GM12801 (cell line): ENCODE measurements around the gene OTUD3.

ENCODE experiments used
- CTCF ChIP-seq: IDR thresholded peaks from one replicate; pipeline ENCODE4 v1.5.1; 2011; ENCODE audit warnings: control low read depth; ENCODE audit not compliant: insufficient read length; ENCODE audit errors: extremely low read depth

Gene OTUD3

GRCh38 chr1:19903621-19904020 is 21.4 kb downstream of the OTUD3 start:
- no peak for TF ChIP-seq CTCF

- TF ChIP-seq CTCF: no peak
Measured at GRCh38 chr1:19907456-19907855, 25.3 kb downstream of the OTUD3 start.

- TF ChIP-seq CTCF: no peak
Measured at GRCh38 chr1:19909392-19909791, 27.2 kb downstream of the OTUD3 start.

- TF ChIP-seq CTCF: no peak
Measured at GRCh38 chr1:19909971-19910370, 27.8 kb downstream of the OTUD3 start.

DNA sequence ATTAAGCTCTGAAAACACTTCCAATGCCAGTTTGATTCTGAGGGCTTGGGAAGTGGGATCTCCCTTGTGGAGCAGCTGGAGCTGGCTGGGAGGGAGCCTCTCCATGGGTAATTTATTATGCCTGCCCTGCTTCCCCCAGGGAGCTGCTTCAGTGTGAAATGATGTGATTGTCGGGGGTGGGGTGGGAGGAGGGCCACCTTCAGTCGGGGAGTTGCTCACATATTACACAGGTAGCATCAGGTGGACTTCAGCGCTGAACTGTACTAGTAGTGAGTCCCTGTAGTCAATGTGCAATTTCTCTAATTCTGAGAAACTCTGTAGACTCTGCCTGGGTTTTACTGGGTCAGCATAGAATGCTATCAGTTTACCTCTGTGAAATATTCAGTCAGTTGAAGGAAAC is 28.5 kb downstream of the OTUD3 start:
- TF ChIP-seq CTCF: no peak

GRCh38 chr1:19918057-19918456 is 35.9 kb downstream of the OTUD3 start:
- TF ChIP-seq CTCF: peak; percentile 6

DNA sequence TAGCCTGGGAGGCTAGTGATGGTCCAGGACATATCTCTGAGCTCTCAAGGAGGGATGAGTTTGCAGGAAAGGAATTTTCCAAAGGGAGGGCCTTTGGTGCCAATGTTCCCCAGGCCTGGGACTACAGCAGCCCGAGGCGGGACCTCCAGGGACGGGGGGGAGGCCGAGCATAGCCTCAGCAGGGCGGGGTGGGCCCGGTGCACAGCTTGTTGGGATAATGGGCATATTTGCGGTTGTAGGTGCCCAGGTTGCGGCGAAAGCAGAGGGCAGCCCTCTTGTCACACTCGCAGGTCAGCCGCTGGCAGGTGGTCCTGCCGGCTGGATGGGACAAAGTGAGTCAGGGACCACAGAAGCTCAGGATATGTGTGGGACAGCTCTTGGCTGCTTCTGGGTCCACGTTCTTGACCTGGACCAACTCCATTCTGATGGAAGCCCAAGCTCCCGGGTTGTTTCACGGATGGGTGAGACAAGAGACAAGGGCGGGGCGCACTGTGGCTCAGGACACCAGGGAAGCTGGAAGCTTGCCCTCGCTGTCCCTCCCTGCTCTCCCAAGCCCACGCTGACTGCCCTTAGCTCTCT is 38.0 kb downstream of the OTUD3 start:
- no peak for TF ChIP-seq CTCF
